Stimulated activated CD8-positive, alpha-beta memory T cell treated with anti-CD3 and anti-CD28 coated beads, Interleukin-12 subunit alpha, Interleukin-12 subunit beta, amount 100 ng/mL, for 24 hours (primary cell): Measurements from ENCODE around the gene PCDH19.

Source experiments
- DNase-seq: peaks from one replicate; pipeline ENCODE4 v3.0.0-alpha.2; 2020; ENCODE audit errors: extremely low read depth

PCDH19 gene

DNA sequence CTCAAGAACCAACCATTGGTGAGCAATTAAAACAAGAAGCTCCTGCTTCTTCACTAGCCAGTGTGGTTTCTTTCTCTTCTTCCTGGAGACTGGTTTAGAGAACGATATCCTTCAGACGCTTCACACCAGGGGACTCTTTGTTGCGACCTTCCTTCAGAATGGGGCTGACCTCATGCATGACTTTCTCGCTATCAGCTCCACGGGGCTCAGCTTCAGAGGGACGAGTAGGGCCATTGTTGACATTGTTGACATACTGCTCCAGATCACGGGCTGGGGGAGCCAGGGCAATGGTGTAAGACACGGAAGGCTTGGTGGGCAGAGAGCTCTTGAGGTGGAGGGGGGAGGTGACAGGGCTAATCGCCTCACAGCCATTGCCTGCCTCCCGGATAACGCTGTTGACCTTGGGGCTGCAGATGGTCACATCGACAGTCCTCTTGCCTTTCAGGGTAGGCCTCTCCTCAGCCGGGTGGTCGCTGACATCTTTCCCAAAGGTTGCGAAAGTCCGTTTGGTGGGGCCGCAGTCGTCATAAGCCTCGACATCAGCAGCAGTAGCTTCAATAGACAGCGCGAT is 113.8 kb downstream of the PCDH19 start:
- no peak for DNase-seq

DNA sequence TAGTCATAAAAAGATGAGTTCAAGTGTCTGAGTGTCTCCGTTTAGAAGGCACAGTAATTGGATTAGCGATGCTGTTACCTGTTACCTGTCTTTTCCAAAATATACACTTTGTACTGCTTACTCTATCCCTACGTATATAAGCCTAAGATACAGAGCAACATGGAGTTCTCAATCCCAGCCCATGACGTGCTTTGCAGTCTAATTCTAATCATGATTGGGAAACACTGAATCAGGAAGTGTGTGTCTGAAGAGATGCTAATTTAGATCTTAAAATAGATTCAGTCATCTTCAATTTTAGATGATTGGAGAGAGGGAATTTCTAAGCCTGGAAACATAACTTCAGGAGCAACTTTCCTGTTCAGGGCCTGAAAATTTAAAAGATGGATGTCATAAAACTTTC is 115.1 kb downstream of the PCDH19 start:
- DNase-seq, result no peak

DNA sequence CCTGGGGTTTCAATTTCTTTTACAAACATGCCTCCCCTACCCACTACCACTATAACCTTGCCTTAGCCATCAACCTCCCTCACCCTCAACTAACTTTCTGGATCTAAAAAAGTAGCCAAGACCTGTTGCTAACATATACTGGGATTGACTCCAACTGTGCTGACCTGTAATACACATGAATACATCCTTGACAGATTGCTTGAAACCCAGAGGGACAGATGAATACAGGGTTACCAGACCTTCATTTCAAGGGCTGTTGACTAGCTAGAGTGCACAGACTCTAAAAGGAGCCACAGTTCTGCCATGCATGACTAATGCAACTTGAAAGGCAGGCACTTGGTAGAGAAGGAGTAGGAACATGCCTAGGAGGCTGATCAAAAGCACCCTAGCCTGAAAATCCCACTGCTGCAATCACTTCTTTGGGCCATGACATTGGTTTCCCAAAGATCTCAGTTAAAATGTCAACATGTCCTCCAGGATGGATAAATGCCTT is 121.0 kb downstream of the PCDH19 start:
- DNase-seq, result no peak

DNA sequence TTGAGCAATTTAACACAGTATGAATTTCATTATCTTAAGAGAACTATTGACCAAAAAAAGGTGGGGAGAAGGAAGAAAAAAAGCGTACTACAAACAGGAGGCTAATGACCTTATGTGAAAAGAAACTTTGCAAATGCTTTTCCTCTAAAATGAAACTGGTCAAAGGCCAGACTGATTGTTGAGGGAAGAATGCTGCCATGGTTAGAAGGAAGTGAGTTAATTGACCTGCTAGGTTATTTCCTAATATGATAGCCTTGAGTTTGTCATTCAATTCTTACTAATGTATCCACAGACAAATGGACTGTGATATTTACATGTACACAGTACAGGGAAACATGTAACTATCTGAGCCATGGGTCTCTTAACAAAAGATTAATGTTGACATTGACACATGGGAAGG is 132.8 kb downstream of the PCDH19 start:
- DNase-seq, result no peak

DNA sequence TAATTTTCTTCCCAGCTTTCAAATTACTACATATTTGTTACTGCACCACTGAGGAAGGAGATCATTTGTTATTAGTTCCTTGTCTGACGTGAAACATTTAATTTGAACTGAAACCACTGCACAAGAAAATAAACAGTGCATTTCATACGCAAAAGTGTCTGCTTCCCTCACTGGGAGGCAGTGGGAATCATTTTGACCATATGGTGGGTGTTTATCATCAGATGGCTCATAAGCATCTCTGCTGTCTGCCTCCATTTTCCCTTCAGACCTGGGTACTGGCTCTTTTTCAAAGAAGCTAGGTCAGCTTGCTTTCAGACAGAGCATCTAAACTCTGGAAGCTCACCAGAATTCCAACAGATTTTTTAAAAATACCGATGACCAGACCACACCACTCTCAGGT is 135.2 kb downstream of the PCDH19 start:
- no peak for DNase-seq

DNA sequence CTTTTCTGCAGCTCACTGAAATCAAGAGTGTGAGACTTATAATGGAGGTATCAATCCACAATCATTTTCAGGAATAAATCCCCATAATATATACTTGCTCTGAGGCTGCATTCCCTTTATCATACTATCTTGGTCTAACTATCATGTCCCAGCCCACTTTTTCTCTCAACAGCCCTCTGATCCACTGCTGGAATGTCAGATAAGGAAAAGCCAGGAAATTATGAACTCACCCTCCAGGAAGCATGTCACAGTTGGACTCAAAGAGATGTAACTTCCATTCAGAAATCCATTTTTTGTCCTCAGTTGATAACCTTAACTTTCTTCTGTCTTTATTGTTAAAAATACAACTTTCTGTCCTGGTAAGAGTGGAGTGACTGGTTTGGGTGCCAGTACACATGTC is 144.9 kb downstream of the PCDH19 start:
- DNase-seq, result no peak

DNA sequence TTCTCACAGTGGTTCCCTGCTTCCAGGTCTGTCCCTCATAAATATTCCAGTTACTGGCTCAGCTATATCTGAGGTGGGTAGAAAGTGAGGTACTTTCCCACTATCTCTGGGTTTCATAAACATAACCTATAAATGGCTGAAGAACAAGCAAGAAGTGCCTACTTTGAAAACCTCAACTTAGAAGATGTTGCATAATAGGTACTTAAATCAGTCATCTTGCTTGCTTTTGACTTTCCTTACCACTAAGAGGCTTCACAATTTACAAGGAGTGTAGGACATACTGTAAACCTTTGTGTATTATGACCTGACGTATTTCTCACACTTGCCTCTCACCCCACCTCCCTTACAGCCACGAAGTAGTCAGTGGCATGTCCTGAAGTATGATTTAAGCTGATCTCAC is 145.9 kb downstream of the PCDH19 start:
- no peak for DNase-seq

DNA sequence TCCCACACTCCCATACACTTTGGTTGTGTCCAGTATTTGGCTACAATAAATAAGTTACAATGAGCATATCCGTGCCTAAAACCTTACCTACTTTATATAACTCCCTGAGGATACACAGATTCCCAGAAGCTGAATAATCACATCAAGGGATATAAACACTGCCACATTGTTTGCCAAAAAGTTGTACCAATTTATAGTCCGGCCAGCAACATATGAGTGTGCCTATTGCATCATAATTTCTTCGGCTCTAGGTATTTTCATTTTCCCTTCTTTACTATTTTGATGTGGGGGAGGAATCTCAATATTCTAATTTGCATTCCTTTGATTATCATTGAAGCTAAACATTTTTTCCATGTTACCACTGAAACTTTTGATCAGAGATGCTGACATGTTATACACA is 146.4 kb downstream of the PCDH19 start:
- no peak for DNase-seq

- no peak for DNase-seq
Measured at GRCh38 chrX:100248885-100249493, 161.1 kb downstream of the PCDH19 start.

DNA sequence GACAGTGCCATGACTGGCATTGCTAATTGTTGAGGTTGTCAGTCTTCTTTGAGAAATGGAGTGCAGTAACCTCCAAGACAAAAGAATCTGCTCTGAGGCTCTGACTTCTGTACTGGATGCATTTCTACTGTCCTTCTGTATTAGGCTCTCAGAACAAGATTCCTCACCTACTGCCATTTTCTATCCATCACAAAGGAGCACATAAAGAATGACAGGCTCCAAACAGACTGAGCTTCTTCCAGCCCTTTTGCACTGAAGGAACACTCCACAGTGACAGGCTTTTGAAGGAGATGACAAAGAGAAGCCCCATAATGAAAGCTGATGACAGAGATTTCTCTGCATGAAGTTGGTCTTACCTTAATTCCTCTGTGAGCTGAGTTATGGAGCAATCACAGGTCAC is 162.2 kb downstream of the PCDH19 start:
- DNase-seq, result no peak

- DNase-seq, result no peak
Measured at GRCh38 chrX:100244681-100245080, 165.4 kb downstream of the PCDH19 start.
